Activated CD8-positive, alpha-beta memory T cell treated with anti-CD3 and anti-CD28 coated beads for 48 hours (primary cell): ENCODE results near the gene HDAC10.

Source experiments
- DNase-seq, 3 experiments: peaks; one replicate each; pipeline ENCODE4 v3.0.0-alpha.2; 2020; ENCODE audit warnings: low read depth in 2 of 3, low spot score in 2 of 3

HDAC10 gene

GRCh38 chr22:50257451-50258360 is 6.6 kb upstream of the HDAC10 start:
- no peak for DNase-seq

GRCh38 chr22:50257041-50257440 is 6.0 kb upstream of the HDAC10 start:
- DNase-seq: no peak

DNA sequence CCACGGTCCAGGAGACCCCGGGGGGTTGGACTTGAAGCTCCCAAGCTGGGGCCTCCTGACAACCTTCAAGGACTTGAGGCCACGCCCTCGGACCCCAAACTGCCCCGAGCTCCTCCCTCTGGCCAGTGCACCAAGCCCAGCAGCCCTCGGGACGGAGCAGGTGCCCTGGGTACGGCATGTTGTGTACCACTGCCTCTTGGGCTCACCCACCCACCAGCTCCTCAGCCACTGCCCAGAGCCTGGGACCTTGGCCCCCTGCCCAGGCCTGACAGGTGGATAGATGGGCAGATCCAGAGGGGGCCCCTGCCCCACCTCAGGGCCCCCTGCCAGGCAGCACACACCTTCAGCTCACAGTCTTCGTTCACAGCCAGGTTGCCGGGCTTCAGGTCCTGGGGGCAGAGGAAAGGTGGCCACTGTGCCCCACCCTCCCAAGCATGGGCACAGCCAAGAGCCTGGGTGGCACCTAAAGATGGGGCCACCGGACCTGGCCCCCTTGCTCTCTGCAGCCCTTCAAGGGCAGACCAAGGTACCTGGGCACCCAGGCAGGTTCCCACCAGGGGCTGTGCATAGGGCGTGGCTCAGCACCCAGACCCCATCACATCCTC is 5.3 kb upstream of the HDAC10 start:
- DNase-seq: no peak

- no peak for DNase-seq
Observed at GRCh38 chr22:50255607-50256006, 4.5 kb upstream of the HDAC10 start.

DNA sequence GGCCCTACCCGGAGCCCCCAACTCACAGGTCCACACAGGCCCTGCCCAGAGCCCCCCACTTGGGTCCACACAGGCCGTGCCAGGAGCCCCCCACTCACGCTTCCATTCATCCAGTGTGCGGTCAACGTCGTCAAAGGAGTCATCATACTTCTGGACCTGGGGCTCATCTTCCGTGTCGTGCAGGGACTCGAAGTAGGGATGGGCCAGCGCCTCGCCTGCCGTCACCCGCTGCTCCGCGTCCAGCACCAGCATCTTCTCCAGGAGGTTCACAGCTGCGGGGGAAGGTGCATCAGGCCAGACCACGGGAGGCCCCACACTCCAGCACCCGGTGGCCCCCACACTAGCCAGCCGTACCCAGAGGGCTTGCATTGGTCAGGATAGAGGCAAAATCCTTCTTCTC is 4.0 kb upstream of the HDAC10 start:
- no peak for DNase-seq

DNA sequence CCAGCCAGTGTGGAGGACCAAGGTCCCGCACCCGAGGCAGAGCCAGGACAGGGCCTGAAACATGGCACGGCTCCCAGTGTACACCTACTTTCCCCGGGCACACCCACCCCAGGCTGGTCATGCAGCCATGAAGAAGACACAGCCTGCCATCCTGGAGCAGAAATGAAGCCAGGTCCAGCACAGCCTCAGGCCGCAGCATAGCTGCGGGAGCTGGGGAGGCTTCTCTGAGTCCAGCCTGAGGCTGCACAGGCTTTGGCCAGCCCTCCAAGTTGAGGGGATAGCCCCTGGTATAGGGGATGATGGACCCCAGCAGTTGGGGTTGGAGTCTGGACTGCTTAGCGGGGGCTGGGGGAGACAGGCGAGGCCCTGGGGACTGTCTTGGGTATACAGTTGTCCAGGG is 2.9 kb upstream of the HDAC10 start:
- DNase-seq: no peak

GRCh38 chr22:50253046-50253915 is 2.2 kb upstream of the HDAC10 start:
- no peak for DNase-seq

- no peak for DNase-seq
Observed at GRCh38 chr22:50252082-50253045, 1.3 kb upstream of the HDAC10 start.

DNA sequence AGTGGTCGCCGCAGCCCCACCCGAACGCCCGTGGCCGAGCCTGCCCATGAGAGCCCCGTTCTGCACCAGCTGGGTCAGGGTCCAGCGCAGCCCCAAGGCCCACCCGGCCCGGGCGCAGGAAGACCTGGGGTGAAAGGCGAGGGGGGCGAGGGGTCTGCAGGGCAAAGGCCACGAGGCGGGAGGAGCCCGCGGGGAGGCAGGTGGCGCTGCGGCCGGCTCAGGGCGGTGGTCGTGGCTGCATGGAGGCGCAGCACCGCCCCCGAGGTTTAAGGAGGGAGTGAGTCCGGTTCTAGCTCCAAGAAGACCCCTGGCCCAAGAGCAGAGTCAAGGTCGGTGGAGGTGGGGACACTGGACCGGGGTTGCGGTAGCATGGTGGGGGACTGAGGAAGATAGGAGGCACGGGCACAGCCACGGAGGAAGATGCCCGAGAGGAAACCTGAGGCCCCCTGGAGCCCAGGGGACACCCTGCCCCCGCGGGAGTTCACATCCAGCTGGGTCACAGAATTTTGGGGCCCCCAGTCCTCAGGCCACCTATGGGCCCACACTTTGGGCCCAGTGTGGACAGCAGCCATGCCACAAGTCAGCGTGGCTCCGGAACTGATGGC is 514 bp upstream of the HDAC10 start:
- DNase-seq: no peak

- DNase-seq: no peak
Observed at GRCh38 chr22:50250249-50250554, 863 bp downstream of the HDAC10 start.

DNA sequence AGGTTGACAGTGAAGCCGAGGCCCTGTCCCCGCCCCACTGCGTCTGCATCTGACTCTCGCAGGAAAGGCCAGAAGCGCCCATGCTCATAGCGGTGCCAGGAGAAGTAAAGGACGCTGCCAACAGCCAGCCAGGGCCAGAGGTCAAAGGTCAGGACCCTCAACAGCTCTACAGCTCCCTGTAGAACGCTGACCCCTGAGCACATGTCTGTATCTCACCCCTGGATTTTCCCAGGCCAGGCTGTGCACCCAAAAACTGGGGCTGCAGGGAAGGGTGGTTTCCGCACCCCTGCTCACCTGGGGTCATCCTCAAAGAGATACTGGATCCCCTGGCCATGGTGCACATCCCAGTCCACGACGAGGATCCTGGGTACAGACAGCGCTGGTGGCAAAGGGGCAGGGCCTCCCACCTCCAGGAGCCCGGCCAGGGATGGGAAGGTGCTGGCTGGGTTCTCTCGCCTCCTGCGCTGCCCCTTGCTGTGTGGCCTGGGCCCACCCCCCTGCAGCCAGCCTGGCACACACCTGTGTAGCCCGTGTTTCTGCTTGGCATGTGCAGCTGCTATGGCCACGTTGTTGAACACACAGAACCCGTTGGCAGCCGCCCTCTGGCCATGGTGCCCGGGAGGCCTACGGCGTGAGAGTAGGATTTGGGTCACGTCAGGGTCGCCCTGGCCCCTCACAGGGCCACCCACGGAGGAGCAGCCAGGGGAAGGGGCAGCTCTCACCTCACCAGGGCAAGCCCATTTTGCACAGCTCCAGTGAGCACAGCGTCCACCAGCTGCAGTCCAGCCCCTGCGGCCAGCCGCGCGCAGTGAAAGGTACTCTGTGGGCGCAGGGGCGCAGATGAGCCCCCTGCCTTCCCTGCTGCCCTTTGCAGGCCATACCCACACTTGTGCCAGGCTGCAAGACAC is 1.5 kb downstream of the HDAC10 start:
- no peak for DNase-seq

- no peak for DNase-seq
Observed at GRCh38 chr22:50248196-50249081, 2.6 kb downstream of the HDAC10 start.

DNA sequence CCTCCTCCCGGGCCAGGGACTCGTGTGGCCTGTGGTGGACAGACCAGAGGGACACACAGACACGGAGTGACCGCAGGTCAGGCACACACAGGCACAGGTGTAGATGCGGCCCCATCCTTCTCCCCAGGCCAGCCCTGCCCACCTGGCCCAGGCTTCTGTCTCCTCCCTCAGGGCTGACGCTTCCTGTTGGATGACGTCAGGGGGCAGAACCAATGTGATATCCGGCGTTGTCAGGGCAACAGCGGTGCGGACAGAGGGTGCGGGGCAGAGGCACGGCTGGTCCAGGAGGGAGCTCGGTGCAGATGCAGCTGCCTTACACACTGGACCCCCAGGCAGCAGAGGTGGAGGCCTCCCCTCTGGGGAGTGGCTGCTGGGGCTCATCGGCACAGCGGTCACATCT is 3.3 kb downstream of the HDAC10 start:
- no peak for DNase-seq

GRCh38 chr22:50246242-50247175 is 4.6 kb downstream of the HDAC10 start:
- no peak for DNase-seq

- DNase-seq: no peak
Observed at GRCh38 chr22:50245214-50246072, 5.6 kb downstream of the HDAC10 start.
